Measurements from ENCODE around the gene ZDHHC13.

ZDHHC13 gene

GRCh38 chr11:19164230-19164855, 47.4 kb downstream of the ZDHHC13 start:
- no peak for DNase-seq (ENCODE audit: low read depth in 3 of 3)

GRCh38 chr11:19164881-19165280, 47.9 kb downstream of the ZDHHC13 start:
- no peak for DNase-seq (ENCODE audit: low read depth in 3 of 3)

GRCh38 chr11:19168090-19168489, 51.1 kb downstream of the ZDHHC13 start:
- no peak for DNase-seq (ENCODE audit: low read depth in 3 of 3)

- DNase-seq (ENCODE audit: low read depth in 3 of 3) = no peak
Measured at GRCh38 chr11:19173004-19173689, 56.2 kb downstream of the ZDHHC13 start.

- no peak for DNase-seq (ENCODE audit: low read depth in 3 of 3)
Measured at GRCh38 chr11:19173964-19174638, 57.1 kb downstream of the ZDHHC13 start.

GRCh38 chr11:19176629-19177186, 59.7 kb downstream of the ZDHHC13 start:
- no peak for DNase-seq (ENCODE audit: low read depth in 3 of 3)

- DNase-seq (ENCODE audit: low read depth in 3 of 3) = no peak
Measured at GRCh38 chr11:19181531-19182261, 64.7 kb downstream of the ZDHHC13 start.

- no peak for DNase-seq (ENCODE audit: low read depth in 3 of 3)
Measured at GRCh38 chr11:19183646-19184045, 66.7 kb downstream of the ZDHHC13 start.

GRCh38 chr11:19185036-19185435, 68.1 kb downstream of the ZDHHC13 start:
- no peak for DNase-seq (ENCODE audit: low read depth in 3 of 3)

GRCh38 chr11:19185516-19186052, 68.6 kb downstream of the ZDHHC13 start:
- no peak for DNase-seq (ENCODE audit: low read depth in 3 of 3)

- no peak for DNase-seq (ENCODE audit: low read depth in 3 of 3)
Measured at GRCh38 chr11:19187114-19187832, 70.3 kb downstream of the ZDHHC13 start.

- no peak for DNase-seq (ENCODE audit: low read depth in 3 of 3)
Measured at GRCh38 chr11:19187833-19188258, 70.9 kb downstream of the ZDHHC13 start.

GRCh38 chr11:19191530-19192169, 74.7 kb downstream of the ZDHHC13 start:
- DNase-seq (ENCODE audit: low read depth in 3 of 3) = no peak

- DNase-seq (ENCODE audit: low read depth in 3 of 3) = no peak
Measured at GRCh38 chr11:19193916-19194315, 76.9 kb downstream of the ZDHHC13 start.

- DNase-seq (ENCODE audit: low read depth in 3 of 3) = no peak
Measured at GRCh38 chr11:19194620-19195308, 77.8 kb downstream of the ZDHHC13 start.

- DNase-seq (ENCODE audit: low read depth in 3 of 3) = no peak
Measured at GRCh38 chr11:19196432-19196831, 79.5 kb downstream of the ZDHHC13 start.

GRCh38 chr11:19199048-19199447, 82.1 kb downstream of the ZDHHC13 start:
- no peak for DNase-seq (ENCODE audit: low read depth in 3 of 3)

GRCh38 chr11:19199771-19200170, 82.8 kb downstream of the ZDHHC13 start:
- DNase-seq (ENCODE audit: low read depth in 3 of 3) = no peak

GRCh38 chr11:19200410-19201201, 83.6 kb downstream of the ZDHHC13 start:
- no peak for DNase-seq (ENCODE audit: low read depth in 3 of 3)

Data from stimulated activated CD4-positive, alpha-beta T cell treated with anti-CD3 and anti-CD28 coated beads, TNF-alpha, amount 100 ng/mL, for 48 hours (primary cell).